Measurements from ENCODE around the gene MCOLN1. TPM values are rescaled to one million over a fixed set of nuclear protein-coding genes. Genes with fewer than 3 reads are reported as not detected.

MCOLN1 gene
- total and polyA plus RNA-seq, 9 of the 15 experiments (the other 6 are each of a cell fraction or from before 2014, with no cell fraction given) = 0.25 to 15.4 (median 7.1) TPM

DNA sequence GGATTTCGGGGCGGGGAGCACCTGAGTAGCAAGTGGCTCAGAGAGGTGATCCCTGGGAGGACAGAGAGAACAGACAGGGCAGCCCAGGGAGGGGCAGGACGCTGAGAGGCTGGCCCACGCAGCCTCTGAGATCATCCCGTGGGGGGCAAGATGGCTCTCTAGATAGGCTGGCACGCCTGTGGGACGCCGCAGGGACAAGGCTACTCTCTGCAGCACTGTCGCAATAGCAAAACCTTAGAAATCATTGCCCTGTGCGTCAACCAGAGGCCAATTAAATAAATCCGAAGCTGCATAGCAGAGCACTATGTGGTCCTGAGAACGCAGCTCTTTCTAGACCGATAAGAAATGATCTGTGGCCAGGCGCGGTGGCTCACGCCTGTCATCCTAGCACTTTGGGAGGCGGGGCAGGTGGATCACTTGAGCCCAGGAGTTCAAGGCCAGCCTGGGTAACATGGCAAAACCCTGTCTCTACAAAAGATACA lies 38.7 kb upstream of the MCOLN1 start (continued):
- TF ChIP-seq, protein P1, sequence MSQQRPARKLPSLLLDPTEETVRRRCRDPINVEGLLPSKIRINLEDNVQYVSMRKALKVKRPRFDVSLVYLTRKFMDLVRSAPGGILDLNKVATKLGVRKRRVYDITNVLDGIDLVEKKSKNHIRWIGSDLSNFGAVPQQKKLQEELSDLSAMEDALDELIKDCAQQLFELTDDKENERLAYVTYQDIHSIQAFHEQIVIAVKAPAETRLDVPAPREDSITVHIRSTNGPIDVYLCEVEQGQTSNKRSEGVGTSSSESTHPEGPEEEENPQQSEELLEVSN (IDR thresholded peaks at IDR 0.05; ENCODE audit: borderline replicate concordance in 1 of 2, extremely low read depth in 1 of 2, insufficient read depth in 1 of 2, insufficient read length in 1 of 2, low read depth in 1 of 2, low read length in 1 of 2, poor library complexity in 1 of 2, severe bottlenecking in 1 of 2) = peak in 1 of 2 experiments; percentile 17
- no peak for TF ChIP-seq PHB (CRISPR knock-in tag; IDR thresholded peaks at IDR 0.05)
- TF ChIP-seq, protein P2, sequence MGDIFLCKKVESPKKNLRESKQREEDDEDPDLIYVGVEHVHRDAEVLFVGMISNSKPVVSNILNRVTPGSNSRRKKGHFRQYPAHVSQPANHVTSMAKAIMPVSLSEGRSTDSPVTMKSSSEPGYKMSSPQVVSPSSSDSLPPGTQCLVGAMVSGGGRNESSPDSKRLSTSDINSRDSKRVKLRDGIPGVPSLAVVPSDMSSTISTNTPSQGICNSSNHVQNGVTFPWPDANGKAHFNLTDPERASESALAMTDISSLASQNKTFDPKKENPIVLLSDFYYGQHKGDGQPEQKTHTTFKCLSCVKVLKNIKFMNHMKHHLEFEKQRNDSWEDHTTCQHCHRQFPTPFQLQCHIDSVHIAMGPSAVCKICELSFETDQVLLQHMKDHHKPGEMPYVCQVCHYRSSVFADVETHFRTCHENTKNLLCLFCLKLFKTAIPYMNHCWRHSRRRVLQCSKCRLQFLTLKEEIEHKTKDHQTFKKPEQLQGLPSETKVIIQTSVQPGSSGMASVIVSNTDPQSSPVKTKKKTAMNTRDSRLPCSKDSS (IDR thresholded peaks at IDR 0.05; ENCODE audit: low read depth, partially characterized antibody) = no peak
- TF ChIP-seq RBM17 (IDR thresholded peaks at IDR 0.05; ENCODE audit: borderline replicate concordance, low read depth, low read length) = no peak
- TF ChIP-seq SP1 (CRISPR knock-in tag; IDR thresholded peaks at IDR 0.05) = 0 out of 2 replicates have a peak, but pooled peaks have one; percentile 32
- TF ChIP-seq CEBPB (tag; IDR thresholded peaks at IDR 0.05) = peak; percentile 65
- TF ChIP-seq, protein P3, sequence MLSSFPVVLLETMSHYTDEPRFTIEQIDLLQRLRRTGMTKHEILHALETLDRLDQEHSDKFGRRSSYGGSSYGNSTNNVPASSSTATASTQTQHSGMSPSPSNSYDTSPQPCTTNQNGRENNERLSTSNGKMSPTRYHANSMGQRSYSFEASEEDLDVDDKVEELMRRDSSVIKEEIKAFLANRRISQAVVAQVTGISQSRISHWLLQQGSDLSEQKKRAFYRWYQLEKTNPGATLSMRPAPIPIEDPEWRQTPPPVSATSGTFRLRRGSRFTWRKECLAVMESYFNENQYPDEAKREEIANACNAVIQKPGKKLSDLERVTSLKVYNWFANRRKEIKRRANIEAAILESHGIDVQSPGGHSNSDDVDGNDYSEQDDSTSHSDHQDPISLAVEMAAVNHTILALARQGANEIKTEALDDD (IDR thresholded peaks at IDR 0.05) = no peak
- TF ChIP-seq TCF15 (CRISPR knock-in tag; IDR thresholded peaks at IDR 0.05) = no peak
- TF ChIP-seq, protein P4, sequence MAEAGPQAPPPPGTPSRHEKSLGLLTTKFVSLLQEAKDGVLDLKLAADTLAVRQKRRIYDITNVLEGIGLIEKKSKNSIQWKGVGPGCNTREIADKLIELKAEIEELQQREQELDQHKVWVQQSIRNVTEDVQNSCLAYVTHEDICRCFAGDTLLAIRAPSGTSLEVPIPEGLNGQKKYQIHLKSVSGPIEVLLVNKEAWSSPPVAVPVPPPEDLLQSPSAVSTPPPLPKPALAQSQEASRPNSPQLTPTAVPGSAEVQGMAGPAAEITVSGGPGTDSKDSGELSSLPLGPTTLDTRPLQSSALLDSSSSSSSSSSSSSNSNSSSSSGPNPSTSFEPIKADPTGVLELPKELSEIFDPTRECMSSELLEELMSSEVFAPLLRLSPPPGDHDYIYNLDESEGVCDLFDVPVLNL (CRISPR knock-in tag; IDR thresholded peaks at IDR 0.05; ENCODE audit: low read depth) = 0 out of 2 replicates have a peak, but pooled peaks have one; percentile 18

Measured in K562 (cell line).